Naive B cell (primary cell): ENCODE results near the gene SEMA4D. TPM values are rescaled to one million over a fixed set of nuclear protein-coding genes. Genes with fewer than 3 reads are reported as not detected.
A peak's percentile ranks its signal among the peaks of the same experiment; 100 is the strongest.

Experiments
- ATAC-seq, 2 donors: fragments of 150-1000 bp; cut with Tn5 transposase; 2 replicates each; pipeline ENCODE4 v1.10.0; 2021; ENCODE audit warnings: low read depth in 2 of 2, mild to moderate bottlenecking in 2 of 2, moderate library complexity in 2 of 2
- DNase-seq: peaks from one replicate; pipeline ENCODE4 v3.0.0; 2022
- H3K27ac Mint-ChIP-seq, 6 donors: one replicate each; pipeline ENCODE4 v1.8.0; 2020 to 2022; ENCODE audit warnings: mild to moderate bottlenecking in 6 of 6, mixed read lengths in 6 of 6, moderate library complexity in 5 of 6, inconsistent platforms in 2 of 6
- H3K27me3 Mint-ChIP-seq, 3 donors: one replicate each; pipeline ENCODE4 v1.8.0; 2021 to 2022; ENCODE audit warnings: mixed read lengths in 3 of 3, mild to moderate bottlenecking in 1 of 3
- H3K36me3 Mint-ChIP-seq, 2 donors: one replicate each; pipeline ENCODE4 v1.8.0; 2020 to 2022; ENCODE audit warnings: mixed read lengths in 2 of 2, inconsistent platforms in 1 of 2, mild to moderate bottlenecking in 1 of 2
- H3K4me1 Mint-ChIP-seq, 3 donors: one replicate each; pipeline ENCODE4 v1.8.0; 2020 to 2022; ENCODE audit warnings: mixed read lengths in 3 of 3, inconsistent platforms in 1 of 3, mild to moderate bottlenecking in 1 of 3, moderate library complexity in 1 of 3
- H3K4me3 Mint-ChIP-seq, 8 donors: one replicate each; pipeline ENCODE4 v1.8.0; 2020 to 2022; ENCODE audit warnings: mild to moderate bottlenecking in 8 of 8, mixed read lengths in 8 of 8, moderate library complexity in 8 of 8, inconsistent platforms in 2 of 8
- H3K9me3 Mint-ChIP-seq, 7 donors: one replicate each; pipeline ENCODE4 v1.8.0; 2020 to 2022; ENCODE audit warnings: mixed read lengths in 7 of 7, mild to moderate bottlenecking in 5 of 7, inconsistent platforms in 2 of 7, moderate library complexity in 1 of 7
- polyA plus RNA-seq, 6 donors: library from polyadenylated mRNA; unstranded; fragments of 300-500 nt; fragmentation: Illumina TruSeq; gene quantifications; one replicate each; pipeline ENCODE4 v1.2.3, GENCODE V29; 2021; ENCODE audit warnings: low read depth in 6 of 6

Gene SEMA4D
- polyA plus RNA-seq, 6 donors from 2014 or later, result 13.4 to 38.2 (median 21.5) TPM

DNA sequence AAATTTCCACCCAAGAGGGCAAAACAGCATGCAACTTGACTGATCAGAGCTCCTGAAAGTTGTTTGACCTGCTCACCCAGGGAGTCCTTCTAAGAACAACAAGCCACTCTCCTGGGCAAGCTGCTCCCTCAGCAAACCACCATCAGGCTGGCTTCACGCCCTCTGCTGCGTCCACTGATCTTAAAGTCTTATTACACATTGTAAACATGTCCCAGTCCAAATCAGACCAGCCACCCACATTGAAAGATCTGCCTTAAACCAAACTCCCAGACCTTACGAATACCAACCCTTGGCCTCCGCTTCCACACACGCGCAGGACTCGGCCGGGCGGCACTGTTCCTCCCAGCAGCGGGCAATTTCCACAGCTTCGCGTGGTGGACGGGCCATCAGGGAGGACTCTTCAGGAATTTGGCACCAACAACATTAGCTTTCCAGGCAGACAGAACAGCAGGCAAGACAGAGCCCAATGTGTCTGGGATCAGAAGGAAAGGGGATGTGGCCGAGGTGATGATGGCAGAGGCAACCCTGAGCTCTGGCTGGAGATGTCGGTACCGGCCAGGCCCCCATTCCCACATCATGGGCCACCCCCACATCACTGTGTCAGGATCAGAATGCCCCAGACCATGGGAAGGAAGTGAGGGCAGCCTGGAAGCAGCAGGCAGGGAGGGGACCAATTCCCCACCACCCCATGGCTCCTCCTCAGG, 56.8 kb downstream of the SEMA4D start:
- peak overlapping the region in 5 of 6 donors; percentile 29 to 94 (median 50) for H3K27ac Mint-ChIP-seq
- no peaks in the 10 kb centered on the region for H3K36me3 Mint-ChIP-seq
- H3K4me3 Mint-ChIP-seq, result peak overlapping the region in 6 of 8 donors; percentile 36 to 84 (median 72)
- no peaks in the 10 kb centered on the region for H3K9me3 Mint-ChIP-seq
- DNase-seq, result no peak
- ATAC-seq, result no peak
- no peaks in the 10 kb centered on the region for H3K27me3 Mint-ChIP-seq
- H3K4me1 Mint-ChIP-seq, result peaks cover 66 to 97% (median 91%) of the 10 kb centered on the region in 3 donors

DNA sequence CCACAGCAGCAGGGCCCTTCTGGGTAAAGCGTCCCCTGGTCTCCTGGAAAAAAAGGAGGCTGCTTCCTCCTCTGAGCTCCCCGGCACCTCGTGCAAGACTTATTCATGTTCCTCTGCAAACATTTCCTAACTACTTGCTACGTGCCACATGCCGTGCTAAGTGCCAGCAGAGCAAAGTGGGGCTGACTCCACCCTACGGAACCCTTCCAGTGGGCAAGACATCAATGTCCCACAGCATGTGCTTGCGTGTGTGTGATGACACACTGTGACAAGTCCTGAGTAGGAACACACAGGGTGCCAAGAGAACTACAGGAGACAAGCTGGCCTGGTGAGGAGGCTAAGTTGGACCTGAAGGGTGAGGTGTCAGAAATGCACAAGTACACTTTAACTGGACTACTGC, 57.4 kb downstream of the SEMA4D start:
- H3K4me3 Mint-ChIP-seq, result peak overlapping the region in 5 of 8 donors; percentile 36 to 81 (median 68)
- no peaks in the 10 kb centered on the region for H3K9me3 Mint-ChIP-seq
- H3K27ac Mint-ChIP-seq, result peak overlapping the region in 4 of 6 donors; percentile 11 to 89 (median 44)
- DNase-seq (no peak), ATAC-seq (no peak)
- H3K4me1 Mint-ChIP-seq, result peaks cover 63 to 96% (median 90%) of the 10 kb centered on the region in 3 donors
- no peaks in the 10 kb centered on the region for H3K36me3 Mint-ChIP-seq
- no peaks in the 10 kb centered on the region for H3K27me3 Mint-ChIP-seq

DNA sequence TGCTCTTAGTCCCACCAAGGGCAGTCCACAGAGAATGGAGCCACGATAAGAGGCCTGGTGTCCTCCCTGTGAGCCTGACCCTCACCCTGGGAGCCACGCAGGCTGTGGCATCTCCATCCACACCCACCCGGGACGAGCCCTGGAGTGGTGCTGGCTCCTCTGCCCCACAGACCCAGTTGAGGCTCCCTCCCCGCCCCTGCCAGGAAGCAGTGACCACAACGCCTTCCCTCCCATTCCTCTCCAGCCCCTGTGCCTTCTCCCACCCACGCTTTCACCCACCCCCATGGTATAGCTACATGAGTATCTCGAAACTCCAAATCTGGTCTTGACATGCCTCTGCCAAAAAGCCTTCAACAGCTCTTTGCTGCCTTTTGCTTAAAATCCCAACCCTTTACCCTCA, 57.9 kb downstream of the SEMA4D start:
- no peaks in the 10 kb centered on the region for H3K9me3 Mint-ChIP-seq
- H3K36me3 Mint-ChIP-seq, result no peaks in the 10 kb centered on the region

DNA sequence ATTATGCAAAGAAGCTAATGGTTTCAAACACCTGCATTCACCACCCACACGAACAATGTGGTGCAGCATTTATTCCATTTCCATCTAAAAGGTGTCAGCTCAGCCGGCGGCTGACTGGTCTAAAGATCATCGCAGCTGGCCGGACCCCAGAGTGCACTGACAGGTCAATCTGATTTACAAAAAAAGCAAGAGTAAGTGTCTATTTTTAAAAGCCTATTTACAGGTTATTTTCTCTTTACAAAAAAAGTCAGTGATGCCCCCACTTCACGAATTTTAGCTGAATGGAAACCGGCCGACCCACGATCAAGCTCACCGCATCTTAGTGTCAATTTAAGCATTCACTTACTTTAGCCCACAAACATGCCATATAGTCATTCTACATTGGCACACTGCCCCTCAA, 58.3 kb downstream of the SEMA4D start:
- Mint-ChIP-seq H3K27ac (peak overlapping the region in 4 of 6 donors; percentile 22 to 78 (median 50)), H3K27me3 (no peaks in the 10 kb centered on the region), H3K9me3 (no peaks in the 10 kb centered on the region), H3K36me3 (no peaks in the 10 kb centered on the region), H3K4me1 (peaks cover 66 to 95% (median 91%) of the 10 kb centered on the region in 3 donors), H3K4me3 (peak overlapping the region in 3 of 8 donors; percentile 19 to 72 (median 26))
- no peak for ATAC-seq
- DNase-seq, result no peak

More for the DNA sequence above, 57.9 kb downstream of the SEMA4D start:
- ATAC-seq (no peak), DNase-seq (no peak)
- Mint-ChIP-seq H3K27ac (peak overlapping the region in 5 of 6 donors; percentile 11 to 89 (median 61)), H3K4me1 (peaks cover 66 to 96% (median 91%) of the 10 kb centered on the region in 3 donors), H3K4me3 (peak overlapping the region in 3 of 8 donors; percentile 21 to 81 (median 31)), H3K27me3 (no peaks in the 10 kb centered on the region)

DNA sequence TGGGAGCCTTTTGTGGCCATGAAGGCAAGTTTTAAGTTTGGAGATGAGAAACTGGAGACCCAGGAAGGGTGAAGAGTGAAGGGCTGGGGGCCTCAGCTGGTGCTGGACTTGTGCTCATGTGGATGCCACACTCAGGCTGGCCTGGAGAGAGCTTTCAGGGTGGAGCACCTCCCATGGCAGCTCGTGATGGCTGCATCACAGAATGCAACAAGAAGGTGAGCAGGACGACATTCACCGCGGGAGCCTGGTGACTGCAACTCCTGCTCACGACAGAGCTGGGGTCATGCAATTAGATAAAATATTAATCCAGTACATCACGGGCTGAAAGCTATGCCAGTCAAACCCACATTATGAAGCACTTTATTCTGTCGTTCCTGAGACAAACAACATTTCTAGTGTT, 59.7 kb downstream of the SEMA4D start:
- H3K27ac Mint-ChIP-seq, result peak overlapping the region in 2 of 6 donors; percentile 16 to 88
- peaks cover 62 to 95% (median 91%) of the 10 kb centered on the region in 3 donors for H3K4me1 Mint-ChIP-seq
- ATAC-seq (no peak), DNase-seq (no peak)
- peak overlapping the region in 2 of 8 donors; percentile 16 to 35 for H3K4me3 Mint-ChIP-seq
- no peaks in the 10 kb centered on the region for H3K36me3 Mint-ChIP-seq
- H3K9me3 Mint-ChIP-seq, result no peaks in the 10 kb centered on the region
- no peaks in the 10 kb centered on the region for H3K27me3 Mint-ChIP-seq

DNA sequence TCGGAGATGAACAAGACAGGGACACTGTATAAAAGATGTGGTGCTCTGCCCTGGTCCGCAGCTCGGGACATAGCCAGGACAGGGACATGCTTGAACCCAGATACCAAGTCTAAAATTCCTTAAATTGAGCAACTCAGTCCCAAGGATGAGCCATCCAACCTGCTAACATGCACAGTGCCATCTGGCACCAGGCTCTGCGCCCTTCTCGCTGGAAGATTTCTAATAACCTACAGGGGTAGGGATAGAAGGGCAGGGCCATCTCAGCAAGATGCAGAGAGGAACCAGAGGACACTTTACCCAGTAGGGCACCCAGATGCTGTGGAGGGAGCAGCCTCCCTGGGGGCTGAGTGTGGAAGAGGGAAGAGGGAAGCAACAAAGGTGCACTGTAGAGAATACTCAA, 60.1 kb downstream of the SEMA4D start:
- peak overlapping the region in 1 of 8 donors; percentile 35 for H3K4me3 Mint-ChIP-seq
- peaks cover 63 to 94% (median 88%) of the 10 kb centered on the region in 3 donors for H3K4me1 Mint-ChIP-seq
- DNase-seq (no peak), ATAC-seq (no peak)
- no peaks in the 10 kb centered on the region for H3K36me3 Mint-ChIP-seq
- H3K9me3 Mint-ChIP-seq, result no peaks in the 10 kb centered on the region
- no peaks in the 10 kb centered on the region for H3K27me3 Mint-ChIP-seq
- peak overlapping the region in 3 of 6 donors; percentile 16 to 88 (median 29) for H3K27ac Mint-ChIP-seq

DNA sequence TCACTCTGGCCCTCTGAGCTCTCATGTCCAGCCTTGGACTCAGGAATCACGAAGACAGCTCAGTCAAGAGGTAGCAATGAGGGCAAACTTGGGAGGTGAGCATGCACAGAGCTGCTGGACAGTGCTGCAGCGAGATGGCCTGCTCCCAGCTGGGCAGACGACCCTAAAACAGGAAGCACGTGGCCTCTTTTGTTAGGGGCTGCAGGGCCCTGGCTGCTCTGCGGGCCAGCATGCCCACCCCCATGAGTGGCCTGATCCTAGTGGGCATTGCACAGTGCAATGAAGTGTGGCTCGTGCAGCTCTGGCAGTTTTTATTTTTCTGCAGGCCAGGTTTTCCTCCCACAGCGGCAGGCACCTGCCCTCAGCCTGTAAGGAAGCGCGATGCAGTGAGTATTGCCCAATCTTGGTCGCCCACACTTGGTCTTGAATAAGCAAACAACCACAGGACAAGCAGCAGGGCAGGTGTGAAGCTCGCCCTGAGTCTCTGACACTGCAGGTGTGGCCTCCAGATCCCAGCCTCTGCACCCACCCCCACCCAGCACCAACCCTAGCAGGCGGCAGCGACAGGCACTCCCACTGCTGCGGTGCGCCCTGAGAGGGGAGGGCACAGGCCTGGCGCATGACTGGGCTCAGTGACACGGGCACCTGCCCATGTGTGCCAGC, 60.8 kb downstream of the SEMA4D start:
- Mint-ChIP-seq H3K36me3 (no peaks in the 10 kb centered on the region), H3K27ac (peak overlapping the region in 4 of 6 donors; percentile 16 to 75 (median 46)), H3K27me3 (no peaks in the 10 kb centered on the region), H3K9me3 (no peaks in the 10 kb centered on the region), H3K4me1 (peaks cover 64 to 94% (median 88%) of the 10 kb centered on the region in 3 donors), H3K4me3 (peak overlapping the region in 4 of 8 donors; percentile 30 to 80 (median 41))
- peak; percentile 75 for ATAC-seq
- no peak for DNase-seq

DNA sequence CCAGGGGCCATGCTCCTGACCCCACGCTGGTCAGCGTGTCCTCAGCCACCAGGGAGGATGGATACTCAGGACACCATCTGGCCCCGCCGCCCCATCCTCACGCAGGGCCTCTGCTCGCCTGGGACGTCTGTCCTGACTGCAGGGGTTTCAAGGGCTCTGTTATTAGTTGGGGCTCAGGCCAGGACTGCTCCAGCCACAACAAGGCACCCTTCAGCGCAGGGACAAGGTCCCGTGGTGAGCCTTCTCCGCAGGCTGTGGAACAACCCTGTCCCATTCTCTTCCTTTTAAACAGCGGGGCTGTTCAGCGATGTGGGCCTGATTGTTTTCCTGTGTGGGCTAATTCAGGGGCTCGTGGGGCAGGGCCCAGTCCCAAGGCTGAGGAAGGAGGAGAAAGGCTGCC, 61.6 kb downstream of the SEMA4D start:
- no peak overlapping the region for H3K4me3 Mint-ChIP-seq
- H3K27ac Mint-ChIP-seq, result no peak overlapping the region
- no peak for DNase-seq
- H3K27me3 Mint-ChIP-seq, result no peaks in the 10 kb centered on the region
- H3K4me1 Mint-ChIP-seq, result peaks cover 63 to 94% (median 88%) of the 10 kb centered on the region in 3 donors
- no peaks in the 10 kb centered on the region for H3K36me3 Mint-ChIP-seq
- ATAC-seq, result no peak
- H3K9me3 Mint-ChIP-seq, result no peaks in the 10 kb centered on the region

DNA sequence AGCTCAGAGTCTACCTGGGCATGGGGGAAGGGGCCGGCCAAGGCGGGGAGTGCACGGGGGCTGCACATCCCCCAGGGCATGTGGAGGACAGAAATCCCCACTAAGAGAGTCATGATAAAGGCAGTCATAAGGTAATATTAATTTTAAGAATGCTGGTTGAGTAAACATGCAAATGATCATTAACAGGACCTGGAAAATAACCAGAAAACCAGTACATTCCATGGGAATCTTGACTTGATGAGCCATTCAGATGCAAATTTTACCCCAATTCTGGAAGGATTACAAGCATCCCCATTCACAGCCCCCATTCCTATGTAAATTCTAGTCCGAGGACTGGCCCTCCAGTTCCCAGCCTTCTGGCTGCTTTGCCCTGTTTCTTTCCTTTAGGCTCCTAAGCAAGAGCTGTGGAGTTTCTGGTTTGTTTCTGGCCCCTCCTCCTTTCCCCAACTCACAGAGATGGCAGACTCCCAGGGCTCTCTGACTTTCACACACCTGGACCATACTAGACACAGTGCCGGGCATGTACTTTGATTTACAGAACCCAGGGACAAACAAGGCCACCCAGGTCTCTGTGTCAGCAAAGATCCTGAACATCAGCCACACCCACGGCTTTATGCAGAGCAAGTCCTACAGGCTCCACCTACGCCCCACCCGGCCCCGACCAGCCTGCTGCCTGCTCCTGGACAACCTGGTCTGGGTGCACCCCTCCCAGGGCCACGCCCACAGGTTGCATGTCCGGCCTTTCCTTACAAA, 62.7 kb downstream of the SEMA4D start:
- no peaks in the 10 kb centered on the region for H3K9me3 Mint-ChIP-seq
- H3K4me1 Mint-ChIP-seq, result peaks cover 52 to 92% (median 80%) of the 10 kb centered on the region in 3 donors
- peak overlapping the region in 5 of 6 donors; percentile 19 to 81 (median 23) for H3K27ac Mint-ChIP-seq
- DNase-seq, result no peak
- H3K4me3 Mint-ChIP-seq, result peak overlapping the region in 2 of 8 donors; percentile 23 to 66
- no peak for ATAC-seq
- no peaks in the 10 kb centered on the region for H3K36me3 Mint-ChIP-seq
- no peaks in the 10 kb centered on the region for H3K27me3 Mint-ChIP-seq

DNA sequence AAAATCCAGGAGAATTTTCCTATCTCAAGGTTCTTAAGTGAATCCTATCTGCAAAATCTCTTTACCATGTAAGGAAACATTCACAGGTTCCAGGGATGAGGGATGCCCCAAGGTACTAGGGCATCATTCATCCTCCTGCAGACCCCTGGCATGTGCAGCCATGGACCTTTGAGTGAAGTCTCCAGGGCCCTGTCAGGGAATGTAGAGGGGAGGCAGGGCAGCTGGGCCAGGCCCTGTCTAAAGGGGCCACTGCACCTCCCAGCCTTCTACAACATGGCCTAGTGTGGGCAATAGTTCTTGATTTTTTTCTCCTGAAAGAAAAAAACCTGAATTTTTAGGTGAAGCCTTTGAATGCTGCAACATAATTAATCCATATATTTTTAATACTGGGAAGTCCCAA, 63.3 kb downstream of the SEMA4D start:
- DNase-seq (no peak), ATAC-seq (no peak)
- Mint-ChIP-seq H3K27ac (peak overlapping the region in 1 of 6 donors; percentile 70), H3K4me1 (peaks cover 49 to 92% (median 74%) of the 10 kb centered on the region in 3 donors), H3K36me3 (no peaks in the 10 kb centered on the region), H3K4me3 (no peak overlapping the region), H3K27me3 (no peaks in the 10 kb centered on the region), H3K9me3 (no peaks in the 10 kb centered on the region)

DNA sequence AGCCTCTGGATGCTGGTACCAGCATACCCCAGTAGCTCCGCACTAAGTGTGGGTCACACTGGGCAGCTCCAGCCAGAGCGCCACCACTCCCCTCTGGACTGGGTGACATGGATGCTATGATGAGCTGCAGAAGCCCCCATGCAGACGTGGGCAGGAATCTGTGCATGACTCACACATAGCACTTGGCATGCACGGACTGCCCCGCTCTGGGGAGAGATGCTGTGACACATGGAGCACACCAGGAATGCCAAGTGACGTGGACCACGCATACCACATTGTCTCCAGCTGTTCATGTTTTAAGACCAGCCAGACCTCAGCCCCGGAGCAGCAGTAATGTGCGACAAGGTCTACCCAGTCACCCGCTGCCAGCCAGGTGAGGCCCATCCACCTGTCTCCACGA, 64.1 kb downstream of the SEMA4D start:
- Mint-ChIP-seq H3K9me3 (no peaks in the 10 kb centered on the region), H3K4me3 (peak overlapping the region in 1 of 8 donors; percentile 9), H3K27me3 (no peaks in the 10 kb centered on the region), H3K36me3 (no peaks in the 10 kb centered on the region), H3K27ac (no peak overlapping the region), H3K4me1 (peaks cover 56 to 92% (median 75%) of the 10 kb centered on the region in 3 donors)
- no peak for ATAC-seq
- no peak for DNase-seq

DNA sequence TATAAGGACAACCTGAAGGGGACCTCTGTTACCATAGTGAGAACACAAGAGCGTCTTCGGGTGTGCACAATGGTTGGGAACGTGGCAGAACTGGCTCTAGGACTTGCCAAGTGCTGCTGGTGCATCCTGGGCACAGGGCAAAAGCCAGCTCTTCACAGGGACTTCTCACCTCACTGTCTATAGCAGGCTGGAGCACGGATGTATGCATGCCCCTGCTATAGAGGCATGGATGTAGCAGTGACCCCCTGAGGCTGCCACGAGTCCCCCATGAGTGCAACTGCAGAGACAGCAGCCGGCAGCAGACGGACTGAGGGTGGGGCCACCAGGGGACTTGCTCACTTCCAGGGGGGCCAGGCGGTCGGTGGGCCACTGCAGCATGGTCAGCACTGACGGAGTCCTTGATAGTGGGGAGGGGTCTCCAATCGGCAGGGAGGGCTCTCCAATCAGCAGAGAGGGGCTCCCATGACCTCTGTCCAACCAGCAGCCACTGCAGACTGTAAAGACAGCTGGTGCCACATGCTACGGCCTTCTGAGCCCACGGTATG, 64.9 kb downstream of the SEMA4D start:
- ATAC-seq, result no peak
- DNase-seq, result no peak
- Mint-ChIP-seq H3K27me3 (no peaks in the 10 kb centered on the region), H3K36me3 (no peaks in the 10 kb centered on the region), H3K9me3 (no peaks in the 10 kb centered on the region), H3K4me3 (peak overlapping the region in 1 of 8 donors; percentile 28), H3K4me1 (peaks cover 61 to 92% (median 80%) of the 10 kb centered on the region in 3 donors), H3K27ac (peak overlapping the region in 1 of 6 donors; percentile 52)
